GM18505 (cell line): Measurements from ENCODE around the gene MRPS15.

ENCODE experiments used
- ATAC-seq: cut with Tn5 transposase; IDR thresholded peaks from one replicate; pipeline ENCODE4 v1.9.1; 2021; ENCODE audit not compliant: unreplicated experiment
- POLR2A ChIP-seq: IDR thresholded peaks from 4 replicates; pipeline ENCODE4 v1.6.1; 2011; ENCODE audit warnings: borderline replicate concordance; ENCODE audit not compliant: insufficient read depth, insufficient read length; ENCODE audit errors: extremely low read depth

MRPS15 gene

GRCh38 chr1:36476945-36477344 lies 12.8 kb upstream of the MRPS15 start:
- no peak for TF ChIP-seq POLR2A
- ATAC-seq, result no peak

GRCh38 chr1:36475910-36476604 lies 11.9 kb upstream of the MRPS15 start:
- TF ChIP-seq POLR2A, result no peak
- no peak for ATAC-seq

GRCh38 chr1:36475341-36475740 lies 11.2 kb upstream of the MRPS15 start:
- no peak for ATAC-seq
- no peak for TF ChIP-seq POLR2A

GRCh38 chr1:36472656-36473055 lies 8.5 kb upstream of the MRPS15 start:
- no peak for ATAC-seq

GRCh38 chr1:36471830-36472641 lies 7.9 kb upstream of the MRPS15 start:
- TF ChIP-seq POLR2A, result no peak
- no peak for ATAC-seq

More at GRCh38 chr1:36472656-36473055, 8.5 kb upstream of the MRPS15 start:
- TF ChIP-seq POLR2A, result no peak

- TF ChIP-seq POLR2A, result no peak
- no peak for ATAC-seq
Measured at GRCh38 chr1:36469163-36469562, 5.0 kb upstream of the MRPS15 start.

- no peak for TF ChIP-seq POLR2A
- no peak for ATAC-seq
Measured at GRCh38 chr1:36467700-36468455, 3.7 kb upstream of the MRPS15 start.

- ATAC-seq, result no peak
- no peak for TF ChIP-seq POLR2A
Measured at GRCh38 chr1:36467027-36467410, 2.8 kb upstream of the MRPS15 start.

GRCh38 chr1:36466370-36467026 lies 2.3 kb upstream of the MRPS15 start:
- no peak for ATAC-seq
- TF ChIP-seq POLR2A, result no peak

GRCh38 chr1:36465731-36466369 lies 1.7 kb upstream of the MRPS15 start:
- TF ChIP-seq POLR2A, result no peak
- no peak for ATAC-seq

- ATAC-seq, result peak; percentile 26
- TF ChIP-seq POLR2A, result no peak
Measured at GRCh38 chr1:36464605-36465393, 615 bp upstream of the MRPS15 start.

GRCh38 chr1:36463463-36463802 lies 751 bp downstream of the MRPS15 start:
- no peak for ATAC-seq
- TF ChIP-seq POLR2A, result no peak
